OCI-LY7 (cell line): ENCODE data around the gene SDCCAG8. TPM values are rescaled to one million over a fixed set of nuclear protein-coding genes. Genes with fewer than 3 reads are reported as not detected.

Source experiments
- BruUV-seq: library from RNA; stranded (reverse); fragments of 400-500 nt; replicated peaks from 2 replicates; lab custom pipeline; 2021; lab: Mats Ljungman, UMichigan
- CTCF ChIA-PET: fragments of 300-600 bp; sonication (Branson Sonifier 250); formaldehyde crosslinking; loops from one replicate; lab custom pipeline; 2022; ENCODE audit warnings: antibody characterized with exemption; ENCODE audit not compliant: unreplicated experiment; lab: Charles Lee
- POLR2A ChIA-PET: fragments of 300-600 bp; sonication (Branson Sonifier 250); formaldehyde crosslinking; loops from one replicate; lab custom pipeline; 2022; ENCODE audit warnings: antibody characterized with exemption; lab: Charles Lee
- DNase-seq: peaks from one replicate; pipeline ENCODE4 v3.0.0-alpha.2; 2015; ENCODE audit warnings: low spot score
- H2AFZ ChIP-seq: fragments of 200-600 bp; sonication (generic), shearing (Covaris generic); 2 replicates; pipeline ENCODE4 v1.6.1; 2014; ENCODE audit warnings: mild to moderate bottlenecking, antibody characterized with exemption, low read length, moderate library complexity
- H3K27ac ChIP-seq: fragments of 200-600 bp; sonication (generic); 2 replicates; pipeline ENCODE4 v1.5.1; 2014; ENCODE audit warnings: mixed run types, low read depth, mild to moderate bottlenecking, moderate library complexity, low read length, inconsistent platforms; ENCODE audit not compliant: poor library complexity, severe bottlenecking
- H3K36me3 ChIP-seq: fragments of 200-600 bp; sonication (generic); 2 replicates; pipeline ENCODE4 v1.6.1; 2014; ENCODE audit warnings: mild to moderate bottlenecking, antibody characterized with exemption, low read length, moderate library complexity, mixed read lengths; ENCODE audit not compliant: insufficient read depth
- H3K4me1 ChIP-seq: fragments of 200-600 bp; sonication (generic); 2 replicates; pipeline ENCODE4 v1.5.1; 2014; ENCODE audit warnings: mild to moderate bottlenecking, low read length; ENCODE audit not compliant: insufficient read depth, poor library complexity, severe bottlenecking
- H3K4me2 ChIP-seq: fragments of 200-600 bp; sonication (generic); 2 replicates; pipeline ENCODE4 v1.6.1; 2014; ENCODE audit warnings: mild to moderate bottlenecking, low read length
- H3K4me3 ChIP-seq: fragments of 200-600 bp; sonication (generic); 2 replicates; pipeline ENCODE4 v1.5.1; 2014; ENCODE audit warnings: mild to moderate bottlenecking, low read depth, low read length; ENCODE audit not compliant: poor library complexity, severe bottlenecking
- H3K79me2 ChIP-seq: fragments of 200-600 bp; sonication (generic); 2 replicates; pipeline ENCODE4 v1.6.1; 2016; ENCODE audit warnings: low read depth, mild to moderate bottlenecking, low read length, moderate library complexity, mixed read lengths; ENCODE audit not compliant: insufficient read depth
- H3K9me2 ChIP-seq: fragments of 200-600 bp; sonication (generic); 2 replicates; pipeline ENCODE4 v1.6.1; 2016; ENCODE audit warnings: mild to moderate bottlenecking, low read length, mixed read lengths; ENCODE audit not compliant: insufficient read depth
- H3K9me3 ChIP-seq: fragments of 200-600 bp; sonication (generic); 2 replicates; pipeline ENCODE4 v1.6.1; 2014; ENCODE audit warnings: mild to moderate bottlenecking, mixed run types, low read length, mixed read lengths
- H4K20me1 ChIP-seq: fragments of 200-600 bp; sonication (generic); 2 replicates; pipeline ENCODE4 v1.6.1; 2014; ENCODE audit warnings: mild to moderate bottlenecking, antibody characterized with exemption, low read length, moderate library complexity, mixed read lengths; ENCODE audit not compliant: insufficient read depth
- EZH2phosphoT487 ChIP-seq: fragments of 200-600 bp; sonication (generic); IDR thresholded peaks from 2 replicates; pipeline ENCODE4 v1.6.1; 2018; ENCODE audit warnings: low read depth, borderline replicate concordance, mild to moderate bottlenecking, mixed run types, antibody characterized with exemption, low read length, moderate library complexity, mixed read lengths
- intact Hi-C: fragments of 100-400 bp; cut with micrococcal nuclease; formaldehyde crosslinking; loops from one replicate; pipeline ENCODE4 v1.10.0; 2022; ENCODE audit not compliant: unreplicated experiment
- total RNA-seq, 2 experiments: library from RNA; depleted of rRNA in 1 of 2; stranded (reverse); fragments of >200 nt in 1 of 2; shearing (Covaris generic) in 1 of 2; gene quantifications; 2 replicates each; pipeline ENCODE4 v1.2.3, GENCODE V29; 2014 to 2022
- TF ChIP-seq, protein P1 (sequence below): fragments of 200-600 bp; sonication (generic); conservative IDR thresholded peaks from 2 replicates; pipeline ENCODE4 v1.5.1; 2014; ENCODE audit warnings: mild to moderate bottlenecking, antibody characterized with exemption, low read length, moderate library complexity, mixed read lengths

Gene SDCCAG8
- total RNA-seq, 2 experiments from 2014 or later, result 18.1 to 28.7 TPM

DNA sequence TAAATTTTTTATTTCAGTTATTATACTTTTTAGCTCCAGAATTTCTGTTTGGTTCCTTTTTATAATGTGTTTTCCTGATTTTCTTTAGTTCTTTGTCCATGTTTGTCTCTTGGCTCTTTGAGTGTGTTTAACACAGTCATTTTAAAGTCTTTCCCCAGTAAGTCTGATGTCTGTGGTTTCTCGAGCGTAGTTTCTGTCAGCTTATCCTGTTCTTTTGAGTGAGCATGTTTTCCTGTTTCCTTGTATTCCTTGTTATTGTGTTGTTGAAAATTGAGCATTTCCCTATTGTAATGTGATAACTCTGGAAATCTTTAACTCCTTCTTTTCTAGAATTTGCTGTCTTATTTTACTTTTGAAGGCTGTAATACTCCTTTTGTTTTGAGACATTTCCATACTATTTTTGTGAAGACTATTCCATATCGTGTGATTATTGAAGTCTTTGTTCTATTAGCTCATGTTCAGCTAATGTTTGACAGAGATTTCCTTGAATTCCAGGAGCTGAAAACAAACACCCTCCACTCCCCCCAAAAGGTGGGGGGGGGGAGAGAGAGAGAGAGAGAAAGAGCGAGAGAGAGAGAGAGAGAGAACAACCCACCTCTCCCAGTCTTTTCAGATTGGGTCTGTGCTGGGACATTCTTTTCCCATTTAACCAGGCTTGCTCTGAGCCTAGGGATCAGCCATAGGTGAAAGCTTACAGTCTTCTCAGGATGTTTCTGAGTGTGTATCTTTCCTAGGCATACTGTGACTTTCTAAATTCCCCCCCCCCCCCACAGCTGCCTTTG lies 38.3 kb downstream of the SDCCAG8 start:
- no peak overlapping the region for H3K27ac ChIP-seq
- BruUV-seq, result no TSS peak
- no peaks in the 10 kb centered on the region for H3K79me2 ChIP-seq
- H3K4me3 ChIP-seq, result no peak overlapping the region
- CTCF ChIA-PET, result interaction anchor here (0.6 kb wide), 1 partner anchor 40 kb away, joined by 8 read pairs; no protein-coding TSS in a partner anchor
- peaks cover 4% of the 10 kb centered on the region; the same call in 1 of the 2 replicates for H3K9me3 ChIP-seq
- intact Hi-C loops, result no loop called here
- peaks cover 15% of the 10 kb centered on the region for H3K36me3 ChIP-seq
- DNase-seq, result no peak
- no peaks in the 10 kb centered on the region for H3K4me1 ChIP-seq
- H3K9me2 ChIP-seq, result no peaks in the 10 kb centered on the region
- no peaks in the 10 kb centered on the region for H4K20me1 ChIP-seq
- TF ChIP-seq EZH2phosphoT487, result no peak
- TF ChIP-seq, protein P1, sequence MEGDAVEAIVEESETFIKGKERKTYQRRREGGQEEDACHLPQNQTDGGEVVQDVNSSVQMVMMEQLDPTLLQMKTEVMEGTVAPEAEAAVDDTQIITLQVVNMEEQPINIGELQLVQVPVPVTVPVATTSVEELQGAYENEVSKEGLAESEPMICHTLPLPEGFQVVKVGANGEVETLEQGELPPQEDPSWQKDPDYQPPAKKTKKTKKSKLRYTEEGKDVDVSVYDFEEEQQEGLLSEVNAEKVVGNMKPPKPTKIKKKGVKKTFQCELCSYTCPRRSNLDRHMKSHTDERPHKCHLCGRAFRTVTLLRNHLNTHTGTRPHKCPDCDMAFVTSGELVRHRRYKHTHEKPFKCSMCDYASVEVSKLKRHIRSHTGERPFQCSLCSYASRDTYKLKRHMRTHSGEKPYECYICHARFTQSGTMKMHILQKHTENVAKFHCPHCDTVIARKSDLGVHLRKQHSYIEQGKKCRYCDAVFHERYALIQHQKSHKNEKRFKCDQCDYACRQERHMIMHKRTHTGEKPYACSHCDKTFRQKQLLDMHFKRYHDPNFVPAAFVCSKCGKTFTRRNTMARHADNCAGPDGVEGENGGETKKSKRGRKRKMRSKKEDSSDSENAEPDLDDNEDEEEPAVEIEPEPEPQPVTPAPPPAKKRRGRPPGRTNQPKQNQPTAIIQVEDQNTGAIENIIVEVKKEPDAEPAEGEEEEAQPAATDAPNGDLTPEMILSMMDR, result no peak
- no peak overlapping the region for H2AFZ ChIP-seq
- H3K4me2 ChIP-seq, result no peak overlapping the region
- POLR2A ChIA-PET, result interaction anchor here (0.6 to 1.0 kb wide), 3 partner anchors 17 to 558 kb away, joined by 3 to 4 read pairs (median 4); no protein-coding TSS in a partner anchor

DNA sequence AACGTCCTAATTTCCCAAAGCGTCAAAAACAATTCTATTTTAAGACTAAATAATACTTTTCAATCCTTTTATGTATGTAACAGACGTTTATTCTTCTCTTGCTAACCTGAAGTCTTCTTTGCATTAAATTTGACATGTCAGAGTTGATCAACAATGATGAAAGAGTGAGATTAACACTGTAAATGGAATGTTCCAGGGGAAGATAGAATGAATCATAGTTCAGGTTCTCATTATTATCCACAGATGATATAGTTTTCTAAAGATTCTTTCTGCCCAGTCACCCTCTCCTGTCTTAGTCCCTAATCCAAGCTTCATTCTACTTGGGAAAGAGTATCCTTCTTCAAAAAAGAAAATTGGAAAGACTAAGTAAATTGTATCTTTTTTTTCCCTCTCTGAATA lies 38.9 kb downstream of the SDCCAG8 start:
- TF ChIP-seq, protein P1, result no peak
- TF ChIP-seq EZH2phosphoT487, result no peak
- POLR2A ChIA-PET, result interaction anchor here (1.0 kb wide), 1 partner anchor 18 kb away, joined by 4 read pairs; no protein-coding TSS in a partner anchor
- no peak overlapping the region for H3K4me2 ChIP-seq
- intact Hi-C loops, result no loop called here
- no peak overlapping the region for H3K4me3 ChIP-seq
- peaks cover 9% of the 10 kb centered on the region for H3K36me3 ChIP-seq
- no peaks in the 10 kb centered on the region for H3K9me2 ChIP-seq
- DNase-seq, result no peak
- no peak overlapping the region for H2AFZ ChIP-seq
- H3K9me3 ChIP-seq, result peaks cover 4% of the 10 kb centered on the region; the same call in 1 of the 2 replicates
- no peaks in the 10 kb centered on the region for H3K4me1 ChIP-seq
- H3K79me2 ChIP-seq, result no peaks in the 10 kb centered on the region
- BruUV-seq, result no TSS peak
- no peaks in the 10 kb centered on the region for H4K20me1 ChIP-seq
- H3K27ac ChIP-seq, result no peak overlapping the region
- CTCF ChIA-PET, result interaction anchor here (0.6 kb wide), 1 partner anchor 40 kb away, joined by 8 read pairs; no protein-coding TSS in a partner anchor

DNA sequence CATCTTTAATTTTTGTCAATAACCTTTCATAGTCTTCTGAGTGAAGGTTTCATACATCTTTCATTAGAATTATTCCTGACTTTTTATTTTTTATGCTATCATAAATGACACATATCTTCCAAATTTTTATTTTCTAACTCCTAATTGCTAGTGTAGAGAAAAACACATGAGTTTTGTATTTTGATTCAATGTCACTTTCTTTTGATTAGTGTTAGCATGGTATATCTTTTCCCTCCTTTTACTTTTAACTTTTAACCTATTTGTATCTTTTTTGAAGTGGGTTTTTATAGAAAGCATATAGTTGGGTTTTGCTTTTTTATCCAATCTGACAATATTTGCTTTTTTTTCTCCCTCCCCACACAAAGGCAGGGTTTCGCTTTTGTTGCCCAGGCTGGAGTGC lies 43.2 kb downstream of the SDCCAG8 start:
- intact Hi-C loops, result no loop called here
- no peaks in the 10 kb centered on the region for H4K20me1 ChIP-seq
- H3K9me2 ChIP-seq, result no peaks in the 10 kb centered on the region
- H3K79me2 ChIP-seq, result no peaks in the 10 kb centered on the region
- no peak overlapping the region for H3K4me3 ChIP-seq
- H3K9me3 ChIP-seq, result peaks cover 4% of the 10 kb centered on the region; the same call in 1 of the 2 replicates
- no peak overlapping the region for H2AFZ ChIP-seq
- POLR2A ChIA-PET, result no interaction called here
- CTCF ChIA-PET, result no interaction called here
- no TSS peak for BruUV-seq
- no peak overlapping the region for H3K4me2 ChIP-seq
- TF ChIP-seq, protein P1, result no peak
- TF ChIP-seq EZH2phosphoT487, result no peak
- H3K4me1 ChIP-seq, result no peaks in the 10 kb centered on the region
- no peak overlapping the region for H3K27ac ChIP-seq
- H3K36me3 ChIP-seq, result no peaks in the 10 kb centered on the region
- no peak for DNase-seq
